RWPE2 (cell line): ENCODE results near the gene KRT9.

Experiments
- ATAC-seq: fragments of 200-7000 bp; cut with Tn5 transposase; 3 replicates; pipeline ENCODE4 v1.9.1; 2021; ENCODE audit warnings: low read depth
- DNase-seq: peaks from one replicate; pipeline ENCODE4 v3.0.0-alpha.2; 2020; ENCODE audit warnings: low spot score
- H3K27ac ChIP-seq: fragments of 450-650 bp; 2 replicates; pipeline ENCODE4 v1.5.1; 2017; ENCODE audit warnings: mild to moderate bottlenecking; ENCODE audit not compliant: poor library complexity, severe bottlenecking
- H3K27me3 ChIP-seq: fragments of 250-450 bp; sonication (Bioruptor Pico); 2 replicates; pipeline ENCODE4 v1.5.1; 2021; ENCODE audit warnings: mild to moderate bottlenecking, moderate library complexity; ENCODE audit not compliant: insufficient read depth, poor library complexity, severe bottlenecking
- H3K36me3 ChIP-seq: fragments of 250-450 bp; sonication (Bioruptor Pico); 2 replicates; pipeline ENCODE4 v1.5.1; 2020; ENCODE audit warnings: low read depth, mild to moderate bottlenecking, moderate library complexity
- H3K4me1 ChIP-seq: fragments of 250-450 bp; sonication (Bioruptor Pico); 2 replicates; pipeline ENCODE4 v1.5.1; 2021; ENCODE audit warnings: mild to moderate bottlenecking, moderate library complexity; ENCODE audit not compliant: insufficient read depth, poor library complexity, severe bottlenecking
- H3K4me3 ChIP-seq: fragments of 250-450 bp; sonication (Bioruptor Pico); 2 replicates; pipeline ENCODE4 v1.5.1; 2021; ENCODE audit warnings: mild to moderate bottlenecking, moderate library complexity; ENCODE audit not compliant: severe bottlenecking
- H3K9me3 ChIP-seq: fragments of 250-450 bp; sonication (Bioruptor Pico); 2 replicates; pipeline ENCODE4 v1.5.1; 2021; ENCODE audit warnings: mild to moderate bottlenecking, moderate library complexity; ENCODE audit not compliant: severe bottlenecking
- TF ChIP-seq, protein P1 (sequence below): fragments of 450-650 bp; IDR thresholded peaks from one replicate; pipeline ENCODE4 v1.5.1; 2017; ENCODE audit warnings: mild to moderate bottlenecking, moderate library complexity; ENCODE audit not compliant: poor library complexity, severe bottlenecking

KRT9 gene

DNA sequence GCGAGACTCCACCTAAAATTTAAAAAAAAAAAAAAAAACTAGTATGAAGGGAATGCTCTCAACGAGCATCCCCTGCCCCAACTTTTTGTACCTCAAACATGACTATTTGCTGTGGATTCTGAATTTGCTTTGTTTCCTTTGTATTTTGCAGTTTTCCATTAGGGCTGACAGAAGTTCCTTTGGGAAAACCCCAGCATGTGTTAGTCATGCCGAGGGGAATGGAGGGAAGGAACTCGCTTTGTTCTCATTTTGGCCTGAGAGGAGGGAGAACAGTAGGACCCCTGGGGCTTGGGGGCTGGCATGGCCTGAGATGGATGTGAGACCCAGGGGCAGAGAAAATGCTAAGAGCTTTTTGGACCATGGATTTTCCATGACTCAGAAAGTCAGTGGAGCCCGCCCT, 20.5 kb downstream of the KRT9 start:
- no peaks in the 10 kb centered on the region for H3K27me3 ChIP-seq
- H3K4me3 ChIP-seq = no peak overlapping the region
- H3K4me1 ChIP-seq = peaks cover 25% of the 10 kb centered on the region
- no peak overlapping the region for H3K27ac ChIP-seq
- H3K9me3 ChIP-seq = no peaks in the 10 kb centered on the region
- no peaks in the 10 kb centered on the region for H3K36me3 ChIP-seq
- TF ChIP-seq, protein P1, sequence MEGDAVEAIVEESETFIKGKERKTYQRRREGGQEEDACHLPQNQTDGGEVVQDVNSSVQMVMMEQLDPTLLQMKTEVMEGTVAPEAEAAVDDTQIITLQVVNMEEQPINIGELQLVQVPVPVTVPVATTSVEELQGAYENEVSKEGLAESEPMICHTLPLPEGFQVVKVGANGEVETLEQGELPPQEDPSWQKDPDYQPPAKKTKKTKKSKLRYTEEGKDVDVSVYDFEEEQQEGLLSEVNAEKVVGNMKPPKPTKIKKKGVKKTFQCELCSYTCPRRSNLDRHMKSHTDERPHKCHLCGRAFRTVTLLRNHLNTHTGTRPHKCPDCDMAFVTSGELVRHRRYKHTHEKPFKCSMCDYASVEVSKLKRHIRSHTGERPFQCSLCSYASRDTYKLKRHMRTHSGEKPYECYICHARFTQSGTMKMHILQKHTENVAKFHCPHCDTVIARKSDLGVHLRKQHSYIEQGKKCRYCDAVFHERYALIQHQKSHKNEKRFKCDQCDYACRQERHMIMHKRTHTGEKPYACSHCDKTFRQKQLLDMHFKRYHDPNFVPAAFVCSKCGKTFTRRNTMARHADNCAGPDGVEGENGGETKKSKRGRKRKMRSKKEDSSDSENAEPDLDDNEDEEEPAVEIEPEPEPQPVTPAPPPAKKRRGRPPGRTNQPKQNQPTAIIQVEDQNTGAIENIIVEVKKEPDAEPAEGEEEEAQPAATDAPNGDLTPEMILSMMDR = no peak
- ATAC-seq (no peak), DNase-seq (no peak)

DNA sequence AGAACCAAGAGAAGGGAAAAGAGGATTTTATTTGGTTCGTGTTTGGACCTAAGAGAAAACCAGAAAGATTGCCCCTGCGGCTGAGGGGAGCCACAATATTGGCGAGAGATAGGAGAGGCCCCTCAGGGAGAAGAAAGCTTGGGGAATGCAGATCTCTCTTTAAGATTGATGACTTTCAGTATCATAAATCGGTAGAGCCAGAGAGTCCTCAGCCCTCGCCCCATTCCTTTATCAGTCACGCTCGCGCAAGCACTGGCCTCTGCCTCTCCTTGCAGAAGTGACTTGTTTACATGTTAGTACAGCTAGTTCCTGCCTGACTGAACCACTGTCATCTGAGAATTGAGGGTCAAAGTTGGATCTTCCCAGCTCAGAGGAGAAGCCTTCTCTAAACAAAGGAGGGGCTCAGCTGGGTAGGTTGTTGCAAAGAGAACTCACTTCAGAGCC, 22.2 kb downstream of the KRT9 start:
- no peaks in the 10 kb centered on the region for H3K36me3 ChIP-seq
- no peak for DNase-seq
- ATAC-seq = no peak
- peaks cover 25% of the 10 kb centered on the region for H3K4me1 ChIP-seq
- no peaks in the 10 kb centered on the region for H3K27me3 ChIP-seq
- no peak overlapping the region for H3K4me3 ChIP-seq
- peak overlapping the region; percentile 74 for H3K27ac ChIP-seq
- H3K9me3 ChIP-seq = no peaks in the 10 kb centered on the region
- TF ChIP-seq, protein P1 = peak; percentile 48

DNA sequence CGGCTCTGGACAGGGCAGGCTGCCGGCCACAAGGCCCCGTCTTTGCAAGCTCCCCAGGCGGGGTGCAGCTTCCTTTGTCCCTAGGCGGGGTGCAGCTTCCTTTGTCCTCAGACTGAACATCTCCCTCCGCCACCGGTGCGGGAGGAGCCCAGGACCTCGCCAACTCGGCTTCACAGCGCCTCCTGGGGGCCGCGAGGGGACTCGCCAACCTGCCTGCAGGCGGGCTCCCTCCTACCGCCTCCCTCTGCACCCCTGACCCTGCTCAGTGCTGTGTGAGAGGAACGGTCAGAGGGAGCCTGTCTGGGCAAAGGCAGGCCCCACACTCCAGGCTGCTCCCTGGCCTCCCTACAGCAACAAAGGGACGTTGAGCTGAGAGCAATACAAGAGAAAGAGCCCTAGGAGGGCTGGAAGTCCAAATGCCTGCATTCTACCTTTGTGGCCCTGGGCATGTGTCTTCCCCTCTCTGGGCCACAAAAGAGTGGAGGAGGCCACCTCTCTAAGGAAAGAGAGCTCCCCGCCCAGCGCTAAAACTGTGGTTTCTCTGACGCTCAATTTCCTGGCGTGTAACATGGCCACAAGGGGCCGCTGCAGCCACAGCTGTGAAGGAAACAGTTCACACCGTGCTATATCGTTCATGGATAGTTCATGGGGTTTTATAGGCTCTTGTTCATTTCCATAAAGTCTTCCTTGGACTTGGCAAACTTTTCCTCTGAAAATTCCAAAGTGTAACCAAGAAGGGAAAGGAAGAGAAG, 22.8 kb downstream of the KRT9 start:
- H3K4me1 ChIP-seq = peaks cover 25% of the 10 kb centered on the region
- DNase-seq (peak; percentile 86), ATAC-seq (peak; percentile 60)
- TF ChIP-seq, protein P1 = peak; percentile 97
- H3K27ac ChIP-seq = peak overlapping the region; percentile 74
- H3K4me3 ChIP-seq = no peak overlapping the region
- no peaks in the 10 kb centered on the region for H3K36me3 ChIP-seq
- no peaks in the 10 kb centered on the region for H3K27me3 ChIP-seq
- H3K9me3 ChIP-seq = no peaks in the 10 kb centered on the region

DNA sequence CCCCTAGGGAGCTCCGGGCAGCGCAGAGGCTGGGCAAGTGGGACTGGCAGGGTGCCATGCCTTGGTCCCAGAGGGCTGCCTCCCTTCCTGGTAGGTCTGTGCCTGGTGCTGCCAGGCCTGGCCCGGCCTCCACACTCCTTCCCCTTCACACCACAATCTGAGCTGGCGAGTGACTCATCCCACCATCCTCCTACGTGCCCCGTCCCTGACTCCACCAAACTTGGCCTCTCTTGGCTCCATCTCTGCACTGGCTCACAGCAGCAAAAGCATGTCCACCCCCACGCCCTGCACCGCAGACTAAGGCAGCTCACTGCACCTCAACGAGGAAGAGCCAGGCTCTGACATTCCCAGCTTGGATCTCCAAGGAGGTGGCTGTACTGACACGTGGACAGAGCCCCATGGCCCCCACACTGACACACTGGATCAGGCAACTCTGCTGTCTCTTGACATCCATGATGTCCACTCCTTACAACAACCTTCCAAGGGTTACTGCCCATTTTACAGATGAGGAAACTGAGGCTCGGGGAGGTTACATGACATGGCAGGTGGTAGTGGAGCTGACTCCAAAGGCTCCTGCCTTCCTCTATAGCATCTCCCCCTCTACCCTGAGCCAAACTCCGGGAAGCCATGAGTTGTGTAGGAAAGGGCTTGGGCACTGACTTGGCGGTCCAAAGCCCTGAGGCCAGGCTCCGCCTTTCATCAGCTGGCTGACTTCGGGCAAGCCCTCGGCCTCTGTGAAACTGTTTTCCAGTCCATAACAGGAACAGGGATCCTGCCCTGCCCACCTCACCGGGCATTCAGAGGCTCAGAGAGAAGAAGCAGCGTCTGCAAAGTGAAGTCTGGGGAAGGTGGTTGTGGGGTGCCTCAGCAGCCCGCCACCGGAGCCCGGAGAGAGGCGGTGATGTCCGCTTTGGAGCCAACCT, 23.7 kb downstream of the KRT9 start:
- Histone ChIP-seq H3K36me3 (no peaks in the 10 kb centered on the region), H3K4me3 (no peak overlapping the region), H3K4me1 (peaks cover 25% of the 10 kb centered on the region), H3K9me3 (no peaks in the 10 kb centered on the region), H3K27me3 (no peaks in the 10 kb centered on the region), H3K27ac (peak overlapping the region; percentile 74)
- peak; percentile 88 for ATAC-seq
- DNase-seq = peak; percentile 98
- TF ChIP-seq, protein P1 = no peak
